ENCODE results near the gene TMEM40.

Gene TMEM40

DNA sequence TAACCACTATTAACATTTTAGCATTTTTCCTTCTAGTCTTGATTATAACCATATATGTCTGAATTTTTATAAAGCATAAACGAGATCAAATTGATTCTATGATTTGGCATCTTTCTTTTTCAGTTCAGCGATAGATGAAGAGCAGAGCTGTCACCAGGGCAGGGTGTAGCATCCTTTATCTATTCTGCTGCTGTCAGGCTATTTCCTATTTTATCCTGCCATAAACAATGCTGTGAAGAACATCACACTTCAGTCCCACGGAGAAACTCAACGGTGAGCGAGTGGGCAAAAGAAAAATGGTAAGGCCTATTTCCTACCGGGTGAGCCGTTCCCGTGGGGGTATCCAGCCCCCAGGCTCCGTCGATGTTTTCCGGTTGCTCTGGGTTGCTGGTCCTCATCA lies 15.5 kb downstream of the TMEM40 start:
- in situ Hi-C loops (cut with MboI; ENCODE audit: low pct_unique_long_range_greater_than_20kb, low sequenced_read_pairs, unreplicated experiment) = no loop called here
- no peak for DNase-seq (ENCODE audit: low spot score)
- TF ChIP-seq, protein P1, sequence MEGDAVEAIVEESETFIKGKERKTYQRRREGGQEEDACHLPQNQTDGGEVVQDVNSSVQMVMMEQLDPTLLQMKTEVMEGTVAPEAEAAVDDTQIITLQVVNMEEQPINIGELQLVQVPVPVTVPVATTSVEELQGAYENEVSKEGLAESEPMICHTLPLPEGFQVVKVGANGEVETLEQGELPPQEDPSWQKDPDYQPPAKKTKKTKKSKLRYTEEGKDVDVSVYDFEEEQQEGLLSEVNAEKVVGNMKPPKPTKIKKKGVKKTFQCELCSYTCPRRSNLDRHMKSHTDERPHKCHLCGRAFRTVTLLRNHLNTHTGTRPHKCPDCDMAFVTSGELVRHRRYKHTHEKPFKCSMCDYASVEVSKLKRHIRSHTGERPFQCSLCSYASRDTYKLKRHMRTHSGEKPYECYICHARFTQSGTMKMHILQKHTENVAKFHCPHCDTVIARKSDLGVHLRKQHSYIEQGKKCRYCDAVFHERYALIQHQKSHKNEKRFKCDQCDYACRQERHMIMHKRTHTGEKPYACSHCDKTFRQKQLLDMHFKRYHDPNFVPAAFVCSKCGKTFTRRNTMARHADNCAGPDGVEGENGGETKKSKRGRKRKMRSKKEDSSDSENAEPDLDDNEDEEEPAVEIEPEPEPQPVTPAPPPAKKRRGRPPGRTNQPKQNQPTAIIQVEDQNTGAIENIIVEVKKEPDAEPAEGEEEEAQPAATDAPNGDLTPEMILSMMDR (IDR thresholded peaks at IDR 0.05; ENCODE audit: extremely low read depth, insufficient read depth, missing control alignments) = no peak

DNA sequence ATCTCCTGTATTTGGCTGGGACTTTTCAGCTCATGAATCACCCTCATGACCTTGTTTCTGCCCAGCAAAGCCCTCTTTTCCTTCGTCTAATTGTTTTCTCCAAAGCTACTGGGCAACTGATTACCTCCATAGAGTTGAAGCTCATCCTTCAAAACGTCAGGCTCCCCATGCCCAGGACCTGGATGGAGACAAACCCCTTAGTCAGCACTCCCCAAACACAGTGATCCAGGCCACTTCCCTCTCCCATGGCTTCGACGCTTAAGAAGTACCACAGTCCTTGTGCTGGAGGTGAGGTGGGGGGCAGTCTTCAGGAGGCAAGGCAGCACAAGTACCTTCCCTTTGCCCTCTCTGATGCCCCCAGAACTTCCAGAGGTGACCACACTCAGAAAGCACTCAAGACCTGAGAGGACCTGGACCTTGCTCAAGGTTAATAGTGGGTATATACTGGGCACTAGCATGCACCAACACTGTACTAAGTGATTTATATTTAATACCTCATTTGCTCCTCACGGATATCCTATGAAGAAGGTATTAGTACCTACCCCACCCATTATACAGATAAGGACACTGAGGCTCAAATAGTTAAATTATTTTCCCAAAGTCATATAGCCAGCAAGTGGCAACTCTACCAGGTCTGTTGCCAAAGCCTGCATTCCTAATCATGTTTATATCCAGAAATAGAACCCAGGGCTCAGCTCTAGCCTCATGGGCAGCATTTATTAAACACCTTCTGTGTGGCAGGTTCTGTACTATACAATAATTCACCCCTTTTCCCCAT lies 16.5 kb downstream of the TMEM40 start:
- TF ChIP-seq, protein P1 (IDR thresholded peaks at IDR 0.05; ENCODE audit: extremely low read depth, insufficient read depth, missing control alignments) = no peak
- DNase-seq (ENCODE audit: low spot score) = no peak
- in situ Hi-C loops (cut with MboI; ENCODE audit: low pct_unique_long_range_greater_than_20kb, low sequenced_read_pairs, unreplicated experiment) = no loop called here

DNA sequence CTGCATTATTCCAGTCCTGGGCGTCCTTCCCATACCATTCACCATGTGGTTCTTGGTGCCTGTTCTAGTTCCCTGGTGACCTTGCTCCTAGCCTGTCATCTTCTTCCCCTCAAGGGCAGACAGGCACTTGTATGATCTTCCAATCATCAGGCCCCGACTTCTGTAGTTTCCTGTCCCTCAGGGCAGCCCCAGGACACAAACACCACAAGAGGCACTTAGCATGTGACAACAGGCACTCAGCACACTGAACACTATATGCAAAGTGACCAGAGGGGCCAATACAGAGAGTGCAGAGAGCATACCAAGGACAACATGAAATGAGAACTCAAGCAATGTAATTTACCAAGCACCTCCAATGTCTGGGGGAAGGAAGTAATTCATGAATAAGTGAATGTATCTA lies 17.9 kb downstream of the TMEM40 start:
- no peak for DNase-seq (ENCODE audit: low spot score)
- TF ChIP-seq, protein P1 (IDR thresholded peaks at IDR 0.05; ENCODE audit: extremely low read depth, insufficient read depth, missing control alignments) = no peak
- in situ Hi-C loops (cut with MboI; ENCODE audit: low pct_unique_long_range_greater_than_20kb, low sequenced_read_pairs, unreplicated experiment) = no loop called here

DNA sequence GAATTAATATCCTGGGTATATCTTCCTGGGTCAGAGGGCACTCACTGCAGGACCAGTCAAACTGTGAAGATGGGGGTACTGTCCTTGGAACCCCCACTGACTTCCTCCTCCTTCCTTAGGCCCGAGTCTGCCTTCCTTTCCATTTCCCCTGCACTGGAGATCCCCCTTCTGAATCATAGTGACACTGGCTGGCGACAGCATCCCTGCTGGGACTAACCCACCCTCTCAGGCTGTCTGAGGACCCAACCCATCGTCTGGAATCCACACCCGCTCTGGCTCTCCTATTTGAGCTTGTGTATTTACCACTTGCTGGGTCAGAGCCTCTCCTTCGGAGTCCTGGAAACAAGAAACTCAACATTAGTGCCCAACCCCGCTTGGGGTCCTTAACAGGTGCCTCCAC lies 21.2 kb downstream of the TMEM40 start:
- in situ Hi-C loops (cut with MboI; ENCODE audit: low pct_unique_long_range_greater_than_20kb, low sequenced_read_pairs, unreplicated experiment) = no loop called here
- TF ChIP-seq, protein P1 (IDR thresholded peaks at IDR 0.05; ENCODE audit: extremely low read depth, insufficient read depth, missing control alignments) = no peak
- DNase-seq (ENCODE audit: low spot score) = no peak

DNA sequence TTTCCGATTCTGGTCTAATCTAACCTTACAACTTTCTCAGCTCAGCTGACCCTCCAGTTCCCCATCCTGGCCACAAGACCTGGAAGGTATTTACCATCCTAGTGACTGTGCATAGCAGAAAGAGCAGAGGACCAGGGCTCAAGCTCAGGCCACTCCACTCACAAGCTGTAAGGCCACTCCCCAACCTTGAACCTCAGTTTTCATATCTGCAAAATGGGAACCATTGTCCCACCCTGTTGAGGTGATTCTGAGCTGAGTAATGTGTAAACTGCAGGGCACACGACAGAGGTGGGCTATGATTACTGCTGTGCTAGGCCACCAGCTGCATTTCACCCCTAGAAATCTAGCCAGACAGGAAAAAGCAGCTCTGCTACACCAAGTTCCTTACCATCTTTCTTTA lies 21.7 kb downstream of the TMEM40 start:
- in situ Hi-C loops (cut with MboI; ENCODE audit: low pct_unique_long_range_greater_than_20kb, low sequenced_read_pairs, unreplicated experiment) = no loop called here
- DNase-seq (ENCODE audit: low spot score) = no peak
- TF ChIP-seq, protein P1 (IDR thresholded peaks at IDR 0.05; ENCODE audit: extremely low read depth, insufficient read depth, missing control alignments) = no peak

DNA sequence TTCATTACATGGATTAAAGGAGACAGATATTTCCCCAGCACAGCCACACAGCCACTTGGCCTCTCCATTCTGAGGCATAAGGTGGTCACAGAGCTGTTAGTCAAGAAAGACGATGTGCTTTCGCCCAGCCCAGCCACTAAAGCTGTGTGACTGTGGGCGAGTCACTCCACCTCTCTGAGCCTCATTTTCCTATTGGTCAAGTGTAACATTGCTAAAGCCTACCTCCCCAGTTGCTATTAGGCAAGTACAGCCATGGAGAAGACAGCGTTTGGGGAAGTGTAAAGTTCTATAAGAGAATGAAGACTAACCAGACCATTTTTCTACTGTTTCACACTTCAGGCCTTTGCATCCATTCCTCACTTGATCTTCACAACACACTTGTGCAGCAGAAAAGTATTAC lies 24.1 kb downstream of the TMEM40 start:
- in situ Hi-C loops (cut with MboI; ENCODE audit: low pct_unique_long_range_greater_than_20kb, low sequenced_read_pairs, unreplicated experiment) = no loop called here
- TF ChIP-seq, protein P1 (IDR thresholded peaks at IDR 0.05; ENCODE audit: extremely low read depth, insufficient read depth, missing control alignments) = no peak
- DNase-seq (ENCODE audit: low spot score) = no peak
